HG02642 (cell line): ENCODE results near the gene DMD.

Experiments used
- ATAC-seq: cut with Tn5 transposase; IDR thresholded peaks from one replicate; pipeline ENCODE4 v1.9.1; 2021; ENCODE audit warnings: mild to moderate bottlenecking; ENCODE audit not compliant: unreplicated experiment, poor library complexity

Gene DMD

DNA sequence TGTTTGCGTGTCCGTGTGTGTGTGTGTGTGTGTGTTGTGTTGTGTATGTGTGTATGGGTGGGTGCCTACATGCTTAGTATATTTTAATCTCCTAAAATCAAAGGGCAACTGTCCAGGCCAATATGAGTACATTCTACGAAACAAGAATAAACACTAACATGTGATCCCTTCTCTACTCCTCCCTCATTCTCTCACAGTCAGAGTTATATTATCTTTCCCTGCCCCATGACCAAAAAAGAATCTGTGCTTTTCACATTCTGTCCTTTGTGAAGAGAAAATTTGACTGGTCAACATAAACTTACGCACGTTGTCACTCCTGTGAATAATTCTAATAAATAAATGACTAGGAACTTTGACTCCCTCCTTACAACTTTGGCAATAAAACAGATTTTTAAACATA lies 532.9 kb downstream of the DMD start:
- ATAC-seq = no peak

GRCh38 chrX:32673193-32673592 lies 538.2 kb downstream of the DMD start:
- ATAC-seq = no peak

- ATAC-seq = no peak
Observed at GRCh38 chrX:32662516-32662915, 548.8 kb downstream of the DMD start.

DNA sequence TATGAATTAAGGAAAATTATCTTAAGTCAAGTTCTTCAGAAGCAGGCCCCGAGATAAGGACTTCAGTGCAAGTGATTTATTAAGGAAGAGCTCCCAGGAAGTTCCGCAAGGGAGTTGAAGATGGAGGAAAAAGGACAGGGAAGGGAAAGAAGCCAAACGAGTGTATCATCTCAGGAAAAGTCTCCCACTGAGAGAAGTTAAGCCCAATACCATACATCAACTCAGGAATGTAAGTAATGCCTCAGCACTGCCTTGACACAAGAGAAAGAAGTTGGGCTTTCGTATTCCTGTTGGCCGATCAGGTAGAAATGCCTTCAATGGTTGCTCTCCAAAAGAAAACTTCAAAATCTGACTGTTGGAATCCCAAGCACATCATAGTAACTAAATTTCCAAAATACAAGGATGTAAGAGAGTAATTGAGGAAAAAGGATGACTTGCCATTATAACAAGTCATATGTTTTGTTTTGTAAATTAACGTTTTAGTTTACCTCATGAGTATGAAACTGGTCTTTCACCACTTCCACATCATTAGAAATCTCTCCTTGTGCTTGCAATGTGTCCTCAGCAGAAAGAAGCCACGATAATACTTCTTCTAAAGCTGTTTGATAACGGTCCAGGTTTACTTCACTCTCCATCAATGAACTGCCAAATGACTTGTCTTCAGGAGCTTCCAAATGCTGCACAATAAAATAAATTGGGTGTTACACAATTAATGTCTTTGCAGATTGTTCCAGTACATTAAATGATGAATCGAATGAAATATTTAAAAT lies 566.7 kb downstream of the DMD start:
- ATAC-seq = no peak

DNA sequence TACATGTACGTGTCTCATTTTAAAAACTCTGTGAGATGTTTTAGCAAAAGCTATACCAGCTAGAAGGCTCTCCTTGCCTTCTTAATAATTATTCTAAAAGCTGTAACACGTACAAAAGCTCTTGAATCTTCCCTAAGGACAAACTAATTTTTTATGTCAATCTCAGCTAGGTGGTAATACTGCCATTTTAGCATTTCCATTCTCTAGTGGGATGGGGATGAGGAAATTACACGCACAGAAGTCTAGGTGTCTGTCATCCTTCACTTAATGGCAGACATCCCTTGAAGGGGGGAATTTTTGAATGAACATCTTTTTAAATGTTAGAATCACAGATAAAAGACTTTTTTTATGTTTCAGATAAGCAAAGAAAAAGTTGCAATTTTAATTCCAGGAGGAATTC lies 569.1 kb downstream of the DMD start:
- ATAC-seq = no peak

DNA sequence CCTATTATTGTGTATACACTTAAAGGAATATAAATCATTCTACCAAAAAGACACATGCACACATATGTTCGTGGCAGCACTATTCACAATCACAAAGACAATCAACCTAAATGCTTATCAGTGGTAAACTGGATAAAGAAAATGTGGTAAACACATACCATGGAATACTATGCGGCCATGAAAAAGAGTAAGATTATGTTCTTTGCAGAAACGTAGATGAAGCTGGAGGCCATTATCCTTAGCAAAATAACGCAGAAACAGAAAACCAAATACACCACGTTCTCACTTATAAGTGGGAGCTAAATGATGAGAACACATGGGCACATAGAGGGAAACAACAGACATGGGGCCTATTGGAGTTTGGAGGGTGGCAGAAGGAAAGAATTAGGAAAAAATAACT lies 593.2 kb downstream of the DMD start:
- ATAC-seq = no peak

DNA sequence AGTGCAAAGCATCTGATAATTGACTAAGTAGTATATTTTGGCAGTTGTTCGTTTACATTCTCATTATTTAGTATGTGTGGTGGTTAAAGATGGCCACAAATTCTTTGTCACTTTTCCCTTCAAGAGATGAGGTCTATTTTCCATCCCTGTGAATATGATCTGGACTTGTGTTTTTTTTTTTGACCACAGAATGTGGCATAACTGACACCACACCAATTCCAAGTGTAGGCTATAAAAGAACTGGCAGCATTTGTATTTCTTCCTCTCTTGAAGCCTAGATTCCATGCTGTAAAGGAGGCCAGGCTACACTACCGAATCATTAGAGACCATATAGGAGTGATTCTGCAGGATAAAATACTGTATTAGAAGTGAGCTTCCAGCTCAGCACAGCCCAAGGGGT lies 596.6 kb downstream of the DMD start:
- no peak for ATAC-seq

GRCh38 chrX:32599156-32599555 lies 612.2 kb downstream of the DMD start:
- ATAC-seq = no peak

DNA sequence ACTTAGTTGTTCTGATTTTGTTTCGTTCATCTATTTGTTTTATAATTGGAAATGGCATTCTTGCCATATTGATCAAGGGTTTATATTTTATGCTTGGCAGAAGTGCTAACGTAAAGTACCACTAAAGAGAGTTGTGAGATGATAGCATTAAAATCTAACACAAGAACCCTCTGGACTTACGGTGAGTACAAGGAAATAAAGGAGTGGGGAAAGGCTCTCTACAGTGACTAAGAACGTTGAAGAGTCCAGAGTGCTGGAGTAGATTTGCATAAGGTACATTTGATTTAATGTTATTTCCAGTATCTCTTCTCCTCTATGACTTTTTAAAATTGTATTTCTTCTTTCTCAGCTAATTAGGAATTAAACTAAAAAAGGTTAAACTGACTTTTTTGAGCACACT lies 612.6 kb downstream of the DMD start:
- no peak for ATAC-seq

DNA sequence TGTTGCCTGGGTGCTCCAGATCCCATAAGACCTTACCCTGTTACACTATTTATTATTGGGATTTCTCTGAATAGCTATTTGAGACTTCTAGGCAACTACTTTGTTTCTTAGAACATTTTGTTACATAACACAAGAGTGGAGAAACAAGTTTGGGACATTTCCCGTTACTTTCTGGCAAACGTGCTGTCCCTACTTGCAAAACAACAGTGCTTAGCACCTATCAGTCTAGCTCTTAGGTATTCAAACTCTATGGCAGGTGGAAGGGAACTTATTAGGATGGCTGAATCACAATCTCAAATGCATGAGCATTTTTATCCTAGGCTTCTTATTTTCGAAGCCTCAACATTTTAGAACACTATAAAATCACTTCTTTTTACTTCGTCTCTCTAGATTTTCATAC lies 613.6 kb downstream of the DMD start:
- no peak for ATAC-seq

DNA sequence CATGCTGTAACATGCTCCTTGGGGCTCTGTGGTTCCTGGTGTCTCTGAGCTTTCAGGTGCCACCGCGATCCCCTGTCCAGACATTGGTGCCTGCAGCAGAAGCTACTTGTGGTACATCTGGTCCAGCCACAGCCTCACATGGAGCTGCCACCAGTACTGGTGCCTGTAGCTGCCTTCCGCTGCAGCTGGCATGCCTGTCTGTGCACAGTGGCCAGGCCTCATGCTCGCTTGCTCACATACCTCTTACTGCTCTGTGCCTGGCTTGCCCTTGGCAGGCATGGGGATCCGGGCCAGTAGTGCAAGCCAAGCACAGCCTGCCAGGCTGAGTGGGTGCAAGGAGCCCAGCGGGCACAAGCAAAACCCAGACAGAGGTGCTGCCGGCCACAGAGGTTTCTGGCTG lies 618.6 kb downstream of the DMD start:
- ATAC-seq = no peak

GRCh38 chrX:32591589-32591988 lies 619.8 kb downstream of the DMD start:
- ATAC-seq = no peak

- ATAC-seq = no peak
Observed at GRCh38 chrX:32582729-32583128, 628.6 kb downstream of the DMD start.

DNA sequence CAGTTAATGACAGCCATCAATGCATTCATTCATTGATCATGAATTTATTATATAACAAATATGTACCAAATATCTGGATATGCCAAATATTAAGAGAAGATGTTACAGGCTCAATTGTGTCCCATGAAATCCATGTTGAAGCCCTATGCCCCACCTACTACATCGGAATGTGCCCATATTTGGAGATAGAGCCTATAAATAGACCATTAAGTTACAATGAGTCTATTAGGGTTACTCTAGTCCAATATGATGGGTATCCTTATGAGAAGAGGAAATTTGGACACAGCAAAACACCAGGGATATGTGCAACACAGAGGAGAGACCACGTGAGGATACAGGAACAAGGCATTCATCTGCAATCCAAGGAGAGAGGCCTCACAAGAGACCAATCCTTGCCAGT lies 634.5 kb downstream of the DMD start:
- no peak for ATAC-seq

- ATAC-seq = no peak
Observed at GRCh38 chrX:32572644-32573043, 638.7 kb downstream of the DMD start.

DNA sequence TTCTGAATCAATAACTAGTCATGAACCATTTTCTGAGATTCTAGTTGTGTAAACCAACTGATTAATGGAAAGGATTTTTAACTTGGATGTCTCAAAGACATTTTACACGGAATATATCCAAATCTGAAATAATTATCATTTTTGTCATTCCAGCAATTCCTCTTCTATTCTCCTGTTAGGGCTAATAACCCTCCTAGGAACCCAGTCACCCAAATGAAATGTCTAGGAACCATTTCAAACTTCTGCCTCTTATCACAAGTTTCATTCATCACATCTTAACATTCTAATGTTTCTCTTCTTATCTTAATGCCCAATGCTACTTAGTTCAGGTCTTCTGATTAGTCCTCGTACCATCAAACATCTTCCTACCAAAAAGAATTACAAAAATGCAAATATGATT lies 639.8 kb downstream of the DMD start:
- no peak for ATAC-seq

- ATAC-seq = no peak
Observed at GRCh38 chrX:32562261-32562660, 649.1 kb downstream of the DMD start.

- ATAC-seq = no peak
Observed at GRCh38 chrX:32545101-32545500, 666.2 kb downstream of the DMD start.

GRCh38 chrX:32538554-32538953 lies 672.8 kb downstream of the DMD start:
- ATAC-seq = no peak

DNA sequence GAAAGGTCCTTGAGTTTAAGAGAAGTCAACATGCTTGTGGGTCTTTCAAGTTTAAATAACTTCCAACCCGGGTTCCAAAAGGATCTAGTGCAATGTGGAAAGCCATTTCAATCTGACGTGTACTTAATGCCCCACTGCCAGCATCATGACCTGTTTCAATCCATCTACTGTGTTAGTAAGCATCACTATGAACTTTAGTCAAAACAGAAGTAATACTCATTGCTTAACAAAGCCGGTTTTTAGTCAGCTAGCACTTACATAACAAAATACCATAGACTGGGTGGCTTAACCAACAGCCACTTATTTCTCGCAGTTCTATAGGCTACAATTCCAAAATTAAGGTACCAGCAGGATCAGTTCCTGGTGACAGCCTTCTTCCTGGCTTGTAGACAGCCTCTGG lies 677.5 kb downstream of the DMD start:
- no peak for ATAC-seq

DNA sequence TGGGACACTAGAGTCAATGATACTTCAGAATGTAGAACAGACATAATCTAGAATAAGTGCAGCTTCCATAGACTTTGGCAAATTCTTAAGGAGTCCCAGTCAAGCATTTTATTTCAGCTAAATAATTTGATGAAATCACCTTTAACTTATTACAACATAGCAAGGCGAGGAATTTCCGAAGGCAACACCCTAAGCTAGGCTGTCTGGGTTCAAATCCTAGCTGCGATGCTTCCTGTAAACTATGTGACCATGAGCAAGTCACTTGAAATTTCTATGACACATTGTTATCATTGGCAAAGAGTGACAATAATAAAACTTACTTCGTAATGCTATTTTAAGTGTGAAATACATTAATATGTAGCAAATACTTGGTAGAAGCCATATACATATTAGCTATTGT lies 679.1 kb downstream of the DMD start:
- ATAC-seq = no peak

GRCh38 chrX:32530802-32531403 lies 680.4 kb downstream of the DMD start:
- no peak for ATAC-seq
